BJ (cell line): ENCODE data around the gene KCNQ1. TPM values are rescaled to one million over a fixed set of nuclear protein-coding genes. Genes with fewer than 3 reads are reported as not detected.

Source experiments
- CTCF ChIA-PET: fragments of 350-600 bp; formaldehyde crosslinking; extraction: SDS; loops from one replicate; lab custom pipeline; 2021; ENCODE audit warnings: antibody characterized with exemption, inconsistent platforms; lab: Yijun Ruan, JAX
- POLR2A ChIA-PET: fragments of 300-600 bp; sonication (Branson Sonifier 250); formaldehyde crosslinking; extraction: SDS; loops from one replicate; lab custom pipeline; 2021; ENCODE audit warnings: antibody characterized with exemption; lab: Charles Lee
- DNase-seq: peaks from one replicate; pipeline ENCODE4 v3.0.0-alpha.2; 2011; ENCODE audit warnings: low read depth
- H3K27me3 ChIP-seq: 2 replicates; pipeline ENCODE4 v1.6.0; 2011; ENCODE audit warnings: low read length; ENCODE audit not compliant: control insufficient read depth, insufficient read depth
- H3K36me3 ChIP-seq: 2 replicates; pipeline ENCODE4 v1.5.1; 2011; ENCODE audit warnings: low read length; ENCODE audit not compliant: control insufficient read depth, insufficient read depth
- H3K4me3 ChIP-seq: 2 replicates; pipeline ENCODE4 v1.5.1; 2011; ENCODE audit warnings: low read depth, mild to moderate bottlenecking, control low read depth, low read length
- polyA plus RNA-seq: library from polyadenylated mRNA; depleted of rRNA; stranded (reverse); fragments of >200 nt; gene quantifications from 2 replicates; pipeline ENCODE4 v1.2.3, GENCODE V29; 2011
- TF ChIP-seq, protein P1 (sequence below): IDR thresholded peaks from 2 replicates; pipeline ENCODE4 v1.5.1; 2011; ENCODE audit warnings: low read depth, mild to moderate bottlenecking, control low read depth, inconsistent platforms, low read length, moderate library complexity; ENCODE audit not compliant: insufficient read depth

Gene KCNQ1
- polyA plus RNA-seq, 1 experiment, result not detected

- Histone ChIP-seq H3K27me3 (no peaks in the 10 kb centered on the region), H3K36me3 (peaks cover 2% of the 10 kb centered on the region), H3K4me3 (no peak overlapping the region)
- POLR2A ChIA-PET, result no interaction called here
- TF ChIP-seq, protein P1, sequence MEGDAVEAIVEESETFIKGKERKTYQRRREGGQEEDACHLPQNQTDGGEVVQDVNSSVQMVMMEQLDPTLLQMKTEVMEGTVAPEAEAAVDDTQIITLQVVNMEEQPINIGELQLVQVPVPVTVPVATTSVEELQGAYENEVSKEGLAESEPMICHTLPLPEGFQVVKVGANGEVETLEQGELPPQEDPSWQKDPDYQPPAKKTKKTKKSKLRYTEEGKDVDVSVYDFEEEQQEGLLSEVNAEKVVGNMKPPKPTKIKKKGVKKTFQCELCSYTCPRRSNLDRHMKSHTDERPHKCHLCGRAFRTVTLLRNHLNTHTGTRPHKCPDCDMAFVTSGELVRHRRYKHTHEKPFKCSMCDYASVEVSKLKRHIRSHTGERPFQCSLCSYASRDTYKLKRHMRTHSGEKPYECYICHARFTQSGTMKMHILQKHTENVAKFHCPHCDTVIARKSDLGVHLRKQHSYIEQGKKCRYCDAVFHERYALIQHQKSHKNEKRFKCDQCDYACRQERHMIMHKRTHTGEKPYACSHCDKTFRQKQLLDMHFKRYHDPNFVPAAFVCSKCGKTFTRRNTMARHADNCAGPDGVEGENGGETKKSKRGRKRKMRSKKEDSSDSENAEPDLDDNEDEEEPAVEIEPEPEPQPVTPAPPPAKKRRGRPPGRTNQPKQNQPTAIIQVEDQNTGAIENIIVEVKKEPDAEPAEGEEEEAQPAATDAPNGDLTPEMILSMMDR, result no peak
- DNase-seq, result no peak
- CTCF ChIA-PET, result interaction anchor here (1.2 kb wide), 1 partner anchor 198 kb away, joined by 3 read pairs; the partner anchor contains the start of gene CDKN1C
These were observed 242.4 kb downstream of the KCNQ1 start for GRCh38 chr11:2687223-2687530.

DNA sequence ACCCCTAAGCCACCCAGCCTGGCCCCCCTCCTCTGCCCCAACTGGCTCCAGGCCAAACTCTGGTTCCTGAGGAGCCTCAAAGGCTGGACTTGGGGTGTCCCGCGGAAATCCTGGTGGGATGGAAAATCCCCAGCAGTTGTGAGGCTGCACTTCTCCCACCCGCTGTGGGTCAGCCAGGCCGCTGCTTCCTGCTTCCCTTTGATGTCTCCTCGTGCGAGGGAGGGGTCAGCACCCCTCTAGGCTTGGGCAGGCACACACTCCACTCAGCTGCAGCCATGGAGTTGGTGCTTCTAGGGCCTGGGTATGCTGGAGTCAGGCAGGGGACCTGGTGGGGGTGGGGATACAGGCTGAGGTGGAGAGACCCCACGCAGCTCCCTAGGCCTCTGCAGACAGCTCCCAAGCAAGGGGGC, 243.0 kb downstream of the KCNQ1 start:
- ChIA-PET CTCF (no interaction called here), POLR2A (no interaction called here)
- no peak for DNase-seq
- Histone ChIP-seq H3K27me3 (no peaks in the 10 kb centered on the region), H3K4me3 (no peak overlapping the region), H3K36me3 (peaks cover 1% of the 10 kb centered on the region)
- TF ChIP-seq, protein P1, result no peak

DNA sequence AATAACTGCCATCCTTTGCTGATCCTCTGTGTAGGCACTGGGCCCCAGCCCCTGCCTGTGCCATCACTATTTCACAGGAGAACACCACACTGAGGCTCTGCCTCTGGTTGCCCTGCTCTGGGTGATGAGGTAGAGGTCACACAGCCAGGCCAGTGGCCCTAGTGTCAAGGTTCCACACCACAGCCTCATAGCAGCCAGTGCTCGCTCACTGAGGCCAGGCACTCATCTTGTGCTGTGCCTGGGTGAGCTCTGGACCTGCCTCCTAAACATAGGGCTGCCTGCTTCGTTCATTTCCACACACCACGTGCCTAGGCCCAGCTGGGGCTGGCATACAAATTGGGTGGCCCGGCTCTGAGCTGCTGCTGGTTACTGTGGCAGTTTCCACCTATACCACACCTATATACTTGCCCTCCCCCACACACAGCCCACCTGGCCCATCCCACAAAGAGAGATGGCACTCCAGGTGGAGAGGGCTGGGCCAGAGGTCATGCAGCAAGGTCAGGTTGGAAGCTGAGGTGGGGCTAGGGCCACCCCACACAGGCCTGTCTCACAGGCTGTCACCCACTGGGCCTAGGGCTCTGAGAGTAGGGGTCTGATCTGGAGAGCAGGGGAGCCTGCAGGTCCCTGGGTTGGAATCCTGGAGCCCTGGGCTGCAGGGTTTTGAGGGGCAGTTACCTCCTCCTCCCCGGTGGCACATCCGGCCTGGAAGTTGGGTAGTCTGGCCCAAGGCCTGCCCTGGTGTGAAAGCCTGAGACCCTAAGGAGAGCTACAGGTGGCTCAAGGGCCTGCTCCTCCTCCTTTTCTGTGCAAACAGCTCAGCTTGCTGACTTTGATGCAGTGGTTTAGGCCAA, 243.8 kb downstream of the KCNQ1 start:
- no peak for DNase-seq
- ChIA-PET CTCF (interaction anchor here (0.5 kb wide), 1 partner anchor 101 kb away, joined by 3 read pairs; no protein-coding TSS in a partner anchor), POLR2A (no interaction called here)
- H3K36me3 ChIP-seq, result peaks cover 1% of the 10 kb centered on the region
- TF ChIP-seq, protein P1, result no peak
- no peaks in the 10 kb centered on the region for H3K27me3 ChIP-seq
- H3K4me3 ChIP-seq, result no peak overlapping the region

GRCh38 chr11:2689651-2690575, 245.1 kb downstream of the KCNQ1 start:
- H3K27me3 ChIP-seq, result no peaks in the 10 kb centered on the region
- TF ChIP-seq, protein P1, result no peak
- DNase-seq, result no peak
- ChIA-PET POLR2A (no interaction called here), CTCF (interaction anchor here (1.2 to 1.4 kb wide), 2 partner anchors 10 to 201 kb away, joined by 3 read pairs; partner anchors contain the start of gene KCNQ1OT1)
- H3K36me3 ChIP-seq, result peaks cover 1% of the 10 kb centered on the region
- H3K4me3 ChIP-seq, result no peak overlapping the region
